Left forelimb (tissue), 1 donor: ENCODE results near the gene ABCG8.

Experiments
- DNase-seq: peaks from one replicate; pipeline ENCODE4 v3.0.0-alpha.2; 2018; ENCODE audit warnings: low spot score

ABCG8 gene

DNA sequence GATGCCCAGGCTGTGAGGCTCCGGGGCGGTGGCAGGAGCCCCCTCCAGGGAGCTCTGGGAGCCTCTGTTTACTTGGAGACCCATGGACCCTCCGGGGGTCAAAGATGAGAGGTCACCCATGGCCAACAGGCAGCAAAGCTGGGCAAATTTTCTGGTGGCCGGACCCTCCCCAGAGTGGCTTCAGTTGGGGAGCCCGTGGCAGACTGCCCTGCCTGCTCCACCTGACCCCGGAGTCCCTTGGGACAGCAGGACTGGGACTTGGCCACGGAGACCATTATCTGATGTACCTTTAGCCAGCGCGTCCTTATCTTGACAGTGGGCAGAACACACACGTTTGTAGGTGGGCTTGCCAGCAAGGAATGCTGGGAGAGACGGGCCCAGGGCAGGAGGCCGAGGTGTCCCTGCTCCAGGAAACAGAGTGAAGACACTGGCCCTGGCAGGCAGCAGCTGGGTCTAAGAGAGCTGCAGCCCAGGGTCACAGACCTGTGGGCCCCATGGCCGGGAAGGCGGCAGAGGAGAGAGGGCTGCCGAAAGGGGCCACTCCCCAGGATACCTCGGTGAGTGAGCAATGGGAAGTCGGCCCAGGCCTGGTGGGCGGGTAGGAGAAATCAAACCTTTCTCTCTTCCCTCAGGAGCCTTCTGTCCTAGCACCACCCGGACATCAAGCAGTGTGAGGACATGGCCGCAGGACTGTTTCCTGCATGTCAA is at the start of gene ABCG8, which contains the start of gene ABCG5:
Gene ABCG8 (plus strand): TSS at position 412 of the 708 bp plus-strand sequence. CDS start 83 bp downstream, at position 495.
Gene ABCG5 (minus strand): TSS at position 280 of the 708 bp plus-strand sequence. CDS start 160 bp downstream, at position 120.
- DNase-seq, result no peak

DNA sequence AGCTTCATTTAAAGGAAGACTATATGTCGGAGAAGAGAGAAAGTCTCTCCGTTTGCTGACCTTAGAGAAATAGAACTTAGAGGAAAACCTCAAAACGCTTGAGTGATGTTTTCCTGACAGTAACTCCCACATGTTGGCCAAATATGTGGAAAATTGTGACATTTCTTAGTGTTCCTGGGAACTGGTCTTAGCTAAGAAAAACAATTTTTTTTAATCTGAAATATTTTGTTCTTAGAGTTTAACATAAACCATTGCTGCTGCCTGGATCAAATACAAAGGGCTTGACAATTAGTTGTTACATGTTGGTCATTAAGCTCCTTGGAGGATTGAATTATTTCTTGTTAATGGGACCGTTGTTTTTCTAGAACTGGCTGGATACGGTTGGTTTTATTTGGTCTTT is 48.6 kb upstream of the ABCG8 start:
- DNase-seq, result no peak

DNA sequence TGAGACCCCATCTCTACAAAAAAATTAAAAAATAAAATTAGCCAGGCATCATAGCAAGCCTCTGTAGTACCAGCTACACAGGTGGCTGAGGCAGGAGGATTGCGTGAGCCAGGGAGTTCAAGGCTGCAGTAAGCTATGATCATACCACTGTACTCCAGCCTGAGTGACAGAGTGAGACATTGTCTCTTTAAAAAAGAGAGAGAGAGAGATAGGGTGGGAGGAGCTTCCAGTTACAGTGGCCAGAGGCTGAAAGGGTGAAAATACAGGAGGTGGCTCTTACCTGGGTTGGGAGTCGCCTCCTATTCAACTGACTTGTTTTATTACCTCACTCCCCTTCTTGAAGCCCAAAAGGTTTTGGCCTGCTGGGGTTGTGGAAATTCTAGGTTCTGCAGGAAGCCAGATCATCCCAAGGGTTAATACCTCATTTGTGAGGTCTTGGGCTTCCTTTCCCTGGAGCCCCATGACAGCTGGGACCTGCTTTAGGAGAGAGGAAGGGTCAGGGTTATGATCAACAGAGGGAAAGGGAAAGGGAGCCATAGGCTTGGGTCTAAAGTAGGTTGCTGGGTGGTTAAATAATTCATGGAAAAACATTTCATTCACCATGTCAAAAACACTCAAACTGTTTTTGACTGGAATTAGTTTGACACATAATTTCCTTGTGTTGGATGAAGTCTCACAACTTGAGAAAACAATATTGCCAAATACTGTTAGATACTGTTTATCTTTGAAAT is 47.6 kb upstream of the ABCG8 start:
- no peak for DNase-seq

DNA sequence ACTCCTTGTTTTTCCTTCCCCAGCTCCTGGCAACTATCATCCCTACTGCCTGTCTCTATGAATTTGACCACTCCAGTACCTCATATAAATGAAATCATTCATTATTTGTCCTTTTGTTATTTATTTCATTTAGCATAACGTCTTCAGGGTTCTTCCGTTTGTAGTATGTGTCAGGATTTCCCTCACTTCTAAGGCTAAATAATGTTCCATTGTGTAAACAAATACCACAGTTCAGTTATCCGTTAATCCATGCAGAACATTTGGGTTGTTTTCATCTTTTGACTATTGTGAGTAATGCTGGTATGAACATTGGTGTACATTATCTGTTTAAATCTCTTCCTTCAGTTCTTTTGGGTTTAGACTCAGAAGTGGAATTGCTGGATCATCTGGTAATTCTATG is 46.1 kb upstream of the ABCG8 start:
- no peak for DNase-seq

DNA sequence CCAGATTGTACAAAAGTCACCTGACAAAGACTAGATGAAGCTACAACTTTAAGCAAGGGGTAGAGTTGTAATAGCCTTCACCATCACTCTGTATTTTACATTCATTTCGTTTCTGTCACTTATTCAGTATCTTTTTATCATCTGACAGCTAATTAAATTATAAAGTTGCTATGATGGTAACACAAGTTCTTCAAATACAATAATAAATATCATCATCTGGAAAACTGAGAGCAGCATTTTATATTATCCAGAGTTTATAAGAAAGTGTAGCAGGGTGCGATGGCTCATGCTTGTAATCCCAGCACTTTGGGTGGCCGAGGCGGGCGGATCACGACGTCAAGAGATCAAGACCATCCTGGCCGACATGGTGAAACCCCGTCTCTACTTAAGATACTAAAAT is 43.8 kb upstream of the ABCG8 start:
- no peak for DNase-seq

DNA sequence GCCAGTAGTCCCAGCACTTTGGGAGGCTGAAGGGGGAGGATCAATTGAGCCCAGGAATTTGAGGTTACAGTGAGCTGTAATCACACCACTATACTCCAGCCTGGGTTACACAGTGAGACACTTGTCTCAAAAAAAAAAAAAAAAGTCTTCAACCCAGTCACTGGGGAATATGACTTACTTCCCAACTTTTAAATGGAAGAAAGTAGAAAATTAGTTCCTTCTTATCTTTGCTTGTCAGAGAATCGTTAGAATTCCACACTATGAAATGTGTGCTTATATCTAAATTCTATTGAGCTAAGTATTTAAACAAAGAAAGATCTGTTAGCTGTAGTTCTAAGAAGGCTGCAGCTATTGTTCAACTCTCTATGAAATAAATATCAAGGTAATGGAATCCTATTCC is 42.6 kb upstream of the ABCG8 start:
- DNase-seq, result no peak

DNA sequence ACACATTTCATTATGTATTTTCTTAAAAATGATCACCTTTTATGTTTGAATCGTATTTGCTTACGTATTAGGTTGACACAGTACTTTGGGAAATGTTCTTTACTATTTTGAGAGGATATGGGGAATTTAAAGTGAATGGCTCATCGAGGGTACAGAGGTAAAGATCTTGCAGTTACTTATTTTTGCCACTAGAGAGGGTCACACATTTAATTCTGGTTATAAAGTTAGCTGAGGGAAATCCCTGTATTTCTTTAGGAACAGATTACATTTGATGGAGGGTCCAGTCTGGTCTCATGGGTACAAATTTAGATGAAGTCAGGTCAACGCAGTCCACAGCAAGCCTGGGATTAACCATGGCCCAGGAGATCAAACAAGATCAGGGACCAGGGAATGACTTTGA is 40.5 kb upstream of the ABCG8 start:
- DNase-seq, result no peak

DNA sequence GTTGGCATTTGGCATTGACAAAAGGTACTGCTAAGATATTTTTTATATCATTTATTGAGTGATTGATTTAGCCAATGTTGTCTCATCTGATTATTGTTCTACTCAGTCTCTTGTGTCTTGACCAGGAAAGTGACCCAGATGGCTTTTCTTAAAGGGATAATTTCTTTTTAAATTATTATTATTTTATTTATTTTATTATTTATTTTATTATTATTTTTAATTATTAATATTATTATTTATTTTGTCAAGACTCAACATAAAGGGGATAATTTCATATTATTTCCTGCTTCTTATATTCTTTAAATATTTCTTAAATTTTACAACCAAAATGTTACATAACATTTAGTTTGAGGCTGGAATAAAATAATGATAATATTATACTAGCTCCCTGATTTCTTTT is 37.9 kb upstream of the ABCG8 start:
- no peak for DNase-seq

DNA sequence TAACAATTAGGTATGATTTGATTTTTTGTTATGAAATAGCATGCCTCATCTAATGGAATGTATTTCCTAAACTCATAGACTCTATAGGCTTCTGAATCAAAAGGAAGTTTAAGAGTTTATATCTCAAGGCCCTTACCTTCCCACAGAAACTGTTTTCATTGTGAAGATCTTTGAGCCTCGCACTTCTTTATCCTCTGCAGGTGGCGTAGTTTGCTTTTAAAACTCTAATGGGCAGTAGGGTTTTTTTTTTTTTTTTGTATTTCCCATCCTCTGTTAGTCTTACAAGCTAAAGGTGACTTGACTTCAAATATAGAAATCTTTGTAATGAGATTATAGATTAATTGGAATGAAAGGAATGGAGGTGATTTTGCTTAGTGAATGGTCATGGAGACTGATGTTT is 36.6 kb upstream of the ABCG8 start:
- DNase-seq, result no peak

DNA sequence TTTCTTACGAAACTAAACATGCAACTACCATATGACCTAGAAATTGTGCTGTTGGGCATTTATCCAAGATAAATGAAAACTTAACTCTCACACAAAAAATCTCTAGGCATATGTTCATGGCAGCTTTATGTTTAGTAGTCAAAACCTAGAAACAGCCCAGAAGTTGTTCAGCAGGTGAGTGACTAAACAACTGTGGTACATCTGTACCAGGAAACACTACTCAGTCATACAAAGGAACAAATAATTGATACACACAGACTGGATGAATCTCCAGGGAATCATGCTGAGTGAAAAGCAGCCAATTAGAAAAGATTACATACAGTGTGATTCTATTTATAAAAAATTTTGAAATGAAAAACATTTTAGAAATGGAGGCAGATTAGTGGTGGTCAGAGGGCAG is 35.7 kb upstream of the ABCG8 start:
- no peak for DNase-seq

DNA sequence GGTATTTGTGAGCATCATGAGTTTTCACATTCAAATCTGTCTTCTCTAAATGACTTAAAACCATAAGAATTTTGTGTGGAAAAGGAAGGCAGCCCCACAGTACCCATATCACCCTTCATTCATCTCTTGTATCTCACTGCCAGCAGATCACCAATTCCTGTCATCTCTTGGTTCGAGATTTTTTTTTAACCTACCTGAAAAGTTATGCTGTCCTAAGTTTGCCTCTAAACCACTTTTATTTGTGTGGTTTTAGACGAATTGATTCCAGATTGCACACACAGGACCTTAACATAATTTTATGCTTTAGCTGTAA is 32.1 kb upstream of the ABCG8 start:
- no peak for DNase-seq

DNA sequence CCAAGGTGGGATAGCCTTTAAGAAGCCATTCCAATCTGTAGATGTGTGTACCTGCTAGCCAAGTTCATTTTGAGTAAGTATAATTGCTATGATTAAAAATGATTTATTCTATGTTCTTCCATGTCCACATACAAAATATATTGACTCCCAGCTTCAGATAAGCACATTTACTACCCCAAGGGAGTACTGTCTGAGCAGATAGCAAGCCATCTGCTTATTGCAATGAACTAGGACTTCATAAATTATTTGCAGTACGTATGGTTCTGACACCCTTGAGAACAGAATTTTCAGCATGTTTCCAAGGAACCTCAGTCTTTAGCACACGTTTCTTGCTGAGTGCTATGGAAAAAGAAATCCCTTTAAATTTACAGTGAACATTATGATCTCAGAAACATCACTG is 28.3 kb upstream of the ABCG8 start:
- DNase-seq, result no peak

DNA sequence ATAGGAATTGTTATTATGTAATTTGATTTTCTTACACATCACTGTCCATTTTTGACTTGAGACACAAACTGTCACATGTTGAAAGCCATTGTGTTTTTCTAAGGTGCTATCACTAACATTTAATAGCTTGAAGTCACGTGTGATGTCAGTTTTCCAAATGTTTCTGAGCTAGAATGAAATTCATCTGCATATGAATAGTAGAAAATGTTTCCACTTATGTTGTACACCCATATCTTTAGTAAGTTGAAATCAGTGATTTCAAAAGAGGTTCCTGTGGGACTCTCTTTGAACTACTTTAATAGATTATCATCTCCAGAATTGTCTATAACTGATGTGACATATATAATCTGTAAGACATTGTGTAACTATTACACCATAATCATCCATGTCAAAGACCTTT is 27.9 kb upstream of the ABCG8 start:
- DNase-seq, result no peak

DNA sequence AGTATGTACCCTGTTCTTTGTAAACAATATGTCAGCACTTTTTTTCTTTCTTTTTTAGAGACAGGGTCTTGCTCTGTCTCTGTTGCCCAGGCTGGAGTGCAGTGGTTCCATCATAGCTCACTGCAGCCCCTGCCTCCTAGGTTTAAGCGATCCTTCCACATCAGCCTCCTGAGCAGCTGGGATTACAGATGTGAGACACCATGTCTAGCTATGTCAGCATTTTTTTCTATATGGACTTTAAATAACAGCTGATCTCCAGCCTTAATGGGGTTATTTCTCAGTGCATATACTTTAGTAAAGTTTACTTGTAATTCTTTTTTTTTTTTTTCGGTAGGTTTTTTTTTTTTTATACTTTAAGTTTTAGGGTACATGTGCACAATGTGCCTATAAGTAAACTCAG is 26.8 kb upstream of the ABCG8 start:
- DNase-seq, result no peak

DNA sequence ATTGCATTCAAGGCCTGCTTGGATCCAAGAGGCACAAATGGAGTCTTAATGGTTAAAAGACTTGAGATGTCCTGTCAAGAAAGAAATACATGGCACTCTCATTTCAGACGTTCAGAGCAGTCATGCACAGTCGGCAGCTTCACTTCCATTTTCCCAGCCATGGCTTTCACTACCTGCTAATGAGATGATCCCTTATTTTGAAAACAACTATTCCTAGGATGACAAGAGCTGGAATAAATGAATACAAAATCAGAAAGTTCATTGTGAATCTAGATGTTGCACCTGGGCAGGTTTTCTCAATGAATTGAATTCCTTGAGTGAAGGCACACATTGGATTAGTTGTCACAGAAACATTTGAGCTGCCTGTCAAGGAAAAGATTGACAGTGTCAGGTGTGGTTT is 25.8 kb upstream of the ABCG8 start:
- no peak for DNase-seq

DNA sequence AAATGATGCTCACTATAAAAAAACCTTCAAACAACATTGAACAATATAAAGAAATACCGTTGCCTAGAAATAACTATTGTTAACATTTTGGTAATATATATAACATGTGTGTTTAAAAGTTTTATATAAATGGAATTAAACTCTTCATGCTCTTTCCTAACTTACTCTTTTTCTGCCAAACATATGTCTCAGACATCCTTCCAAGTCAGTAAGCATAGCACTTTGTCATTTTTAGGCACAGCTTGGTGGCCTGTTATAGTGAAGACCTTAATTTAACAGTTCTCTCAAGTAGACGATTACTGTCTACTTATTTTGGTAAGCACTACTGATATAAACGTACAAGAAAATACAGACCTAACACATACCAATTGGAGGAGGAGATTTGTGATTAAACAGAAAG is 24.1 kb upstream of the ABCG8 start:
- no peak for DNase-seq

DNA sequence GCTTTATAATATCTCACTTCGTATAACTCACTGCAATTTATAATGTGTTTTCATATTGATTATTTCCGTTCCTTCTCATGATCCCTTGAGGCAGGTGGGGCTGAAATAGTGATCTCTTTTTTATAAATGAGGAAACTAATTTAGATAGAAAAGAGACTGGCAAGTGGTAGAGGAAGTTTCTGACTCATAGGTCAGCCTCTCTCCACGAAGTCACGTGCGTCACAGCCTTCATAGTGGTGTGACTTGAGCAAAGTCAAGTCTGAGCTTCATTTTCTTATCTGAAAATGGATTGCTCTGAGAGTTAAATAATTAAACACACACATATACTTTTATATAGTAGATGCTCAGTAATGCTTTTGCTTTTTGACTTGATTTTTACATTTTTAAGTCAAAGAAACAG is 20.0 kb upstream of the ABCG8 start:
- no peak for DNase-seq

DNA sequence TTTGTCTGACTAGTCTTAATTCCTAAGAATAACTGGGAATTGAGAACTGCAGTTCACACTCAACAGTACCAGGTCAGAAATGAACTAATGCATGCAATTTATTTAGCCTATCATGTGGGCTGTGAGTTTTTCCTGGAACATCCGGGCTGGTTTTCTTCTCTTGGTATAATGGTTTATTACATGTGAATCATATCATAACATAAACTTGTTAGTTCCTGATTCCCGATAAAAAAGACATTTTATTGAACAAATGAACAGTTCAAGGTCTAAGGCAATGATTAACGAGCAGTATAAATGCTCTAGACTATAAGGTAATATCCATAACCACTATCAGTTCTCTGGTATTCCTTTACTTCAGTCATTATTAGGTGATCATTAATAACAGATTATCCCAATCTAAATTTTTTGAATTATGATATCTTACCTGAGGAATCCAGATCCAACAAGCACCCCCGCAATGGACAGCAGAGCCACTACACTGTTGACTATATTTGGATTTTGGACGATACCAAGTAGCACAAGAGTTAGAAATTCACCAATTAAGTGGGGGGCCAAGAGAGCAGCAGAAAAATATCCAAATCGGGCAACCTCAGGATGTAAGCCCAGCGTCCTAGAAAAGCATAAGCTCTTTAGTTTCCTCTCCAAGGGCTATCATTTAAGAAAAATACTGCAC is 19.1 kb upstream of the ABCG8 start:
- DNase-seq, result no peak

DNA sequence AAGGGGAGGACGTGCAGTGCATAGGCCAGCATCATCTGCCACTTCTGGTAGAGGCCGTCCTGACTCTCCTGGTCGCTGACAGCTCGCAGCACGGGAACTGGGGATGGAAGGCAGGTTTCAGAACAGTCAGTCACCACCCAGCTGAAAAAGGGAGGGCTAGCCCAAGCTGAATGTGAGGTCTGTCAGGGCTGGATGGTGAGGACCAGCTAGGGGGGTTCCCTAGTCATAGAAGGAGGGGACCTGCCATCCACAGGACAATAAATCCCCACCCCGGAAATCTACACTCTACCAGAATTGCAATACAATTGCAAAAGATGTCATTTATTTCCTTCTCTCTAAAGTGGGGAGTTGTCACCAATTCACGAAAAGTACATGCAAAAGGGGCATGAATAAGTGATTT is 15.9 kb upstream of the ABCG8 start:
- DNase-seq, result no peak

DNA sequence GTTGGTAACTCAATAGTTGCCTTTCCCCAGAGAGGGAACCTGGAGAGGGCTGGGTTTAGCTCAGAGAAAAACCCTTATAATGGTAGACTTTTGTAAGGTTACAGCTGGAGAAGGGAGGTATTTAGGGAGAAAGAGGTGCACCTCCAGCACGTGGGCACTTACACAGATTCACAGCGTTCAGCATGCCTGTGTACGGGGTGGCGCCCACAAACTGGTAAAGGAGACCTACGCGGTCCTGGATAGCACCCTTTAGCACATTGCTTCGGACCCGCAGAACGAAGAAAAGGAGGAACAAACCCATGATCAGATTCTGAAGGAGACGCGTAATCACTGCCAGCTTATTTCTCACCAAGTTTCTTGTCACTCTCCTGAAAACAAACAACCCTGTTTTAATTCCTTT is 15.0 kb upstream of the ABCG8 start:
- DNase-seq, result no peak

DNA sequence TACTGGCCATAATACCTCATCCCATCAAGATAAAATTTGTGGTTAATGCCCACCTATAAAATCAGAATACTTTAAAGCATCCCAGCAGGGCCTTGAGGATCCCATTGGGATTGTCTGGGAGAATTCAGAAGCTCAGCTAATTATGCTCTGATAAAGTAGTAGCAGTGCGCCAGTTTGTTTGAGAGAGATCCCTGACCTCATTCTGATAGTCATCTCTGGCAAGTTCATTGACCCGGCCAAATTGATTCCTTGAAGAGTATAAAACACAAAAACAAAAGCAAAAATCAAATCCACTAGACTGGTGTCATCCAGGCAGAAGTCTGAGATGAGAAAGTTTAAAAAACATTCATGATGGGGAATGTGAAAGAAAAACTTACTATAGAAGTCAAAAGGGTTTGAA is 14.3 kb upstream of the ABCG8 start:
- no peak for DNase-seq

DNA sequence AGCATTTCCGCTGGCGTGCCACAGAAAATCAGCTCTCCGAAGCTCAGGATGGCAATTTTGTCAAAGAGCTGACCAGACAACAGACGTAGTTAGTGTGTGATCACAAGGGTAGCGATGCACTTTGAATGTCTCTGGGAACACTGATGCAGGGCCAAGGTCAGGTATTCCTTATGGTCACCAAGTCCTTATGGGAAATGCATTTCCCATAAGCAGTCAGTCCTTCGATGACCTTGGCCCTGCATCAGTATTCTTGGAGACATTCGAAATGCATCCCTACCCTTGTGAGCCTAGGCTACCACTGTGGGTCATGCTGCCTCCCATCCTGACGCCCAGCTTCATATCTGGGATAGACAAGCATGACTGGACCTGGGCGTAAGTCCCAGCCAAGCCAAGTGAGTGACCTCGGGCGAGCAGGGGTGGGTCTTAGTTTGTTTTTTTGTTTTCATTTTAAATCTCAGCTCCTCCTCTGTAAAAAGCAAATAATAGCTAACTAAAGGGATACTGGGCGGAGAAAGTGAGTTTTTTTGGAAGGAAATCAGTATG is 13.7 kb upstream of the ABCG8 start:
- DNase-seq, result no peak

DNA sequence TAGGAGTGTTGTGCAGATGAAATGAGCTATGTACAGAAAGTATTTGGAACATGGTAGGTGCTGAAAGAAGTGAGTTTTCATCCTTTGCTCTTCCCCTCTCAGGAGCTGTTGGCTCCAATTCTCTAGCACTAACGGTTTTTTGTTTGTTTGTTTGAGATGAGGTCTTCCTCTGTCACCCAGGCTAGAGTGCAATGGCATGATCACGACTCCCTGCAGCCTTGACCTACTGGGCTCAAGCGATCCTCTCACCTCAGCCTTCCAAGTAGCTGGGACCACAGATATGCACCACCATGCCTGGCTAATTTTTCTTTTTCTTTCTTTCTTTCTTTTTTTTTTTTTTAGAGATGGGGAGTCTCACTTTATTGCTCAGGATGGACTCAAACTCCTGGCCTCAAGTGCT is 12.9 kb upstream of the ABCG8 start:
- no peak for DNase-seq
